Smooth muscle cell (in vitro differentiated cells): Measurements from ENCODE around the gene BCL2L1. TPM values are rescaled to one million over a fixed set of nuclear protein-coding genes. Genes with fewer than 3 reads are reported as not detected.
A peak's percentile ranks its signal among the peaks of the same experiment; 100 is the strongest.

ENCODE experiments used
- DNase-seq: peaks from one replicate; lab custom pipeline; 2025; ENCODE audit not compliant: unreplicated experiment; lab: John Stamatoyannopoulos, UW
- H2AFZ ChIP-seq: fragments of 200-600 bp; sonication (generic); 2 replicates; pipeline ENCODE4 v1.6.0; 2016; ENCODE audit warnings: antibody characterized with exemption, low read depth, mild to moderate bottlenecking
- H3F3A ChIP-seq: fragments of 200-600 bp; sonication (generic); 2 replicates; pipeline ENCODE4 v1.6.0; 2017; ENCODE audit warnings: antibody characterized with exemption, low read depth
- H3K27ac ChIP-seq: fragments of 200-600 bp; sonication (generic); 2 replicates; pipeline ENCODE4 v1.5.1; 2016; ENCODE audit warnings: low read depth, mild to moderate bottlenecking
- H3K27me3 ChIP-seq: fragments of 200-600 bp; sonication (generic); 2 replicates; pipeline ENCODE4 v1.6.1; 2016; ENCODE audit warnings: low read depth, mild to moderate bottlenecking
- H3K36me3 ChIP-seq: fragments of 200-600 bp; sonication (generic); 2 replicates; pipeline ENCODE4 v1.5.1; 2016; ENCODE audit warnings: low read depth
- H3K4me1 ChIP-seq: fragments of 200-600 bp; sonication (generic); 2 replicates; pipeline ENCODE4 v1.5.1; 2016; ENCODE audit warnings: low read depth
- H3K4me2 ChIP-seq: fragments of 200-600 bp; sonication (generic); 2 replicates; pipeline ENCODE4 v1.6.0; 2016; ENCODE audit warnings: mild to moderate bottlenecking
- H3K4me3 ChIP-seq: fragments of 200-600 bp; sonication (generic); 2 replicates; pipeline ENCODE4 v1.5.1; 2016; ENCODE audit warnings: mild to moderate bottlenecking
- H3K79me2 ChIP-seq: fragments of 200-600 bp; sonication (generic); 2 replicates; pipeline ENCODE4 v1.6.0; 2016; ENCODE audit warnings: low read depth, mild to moderate bottlenecking
- H3K9ac ChIP-seq: fragments of 200-600 bp; sonication (generic); 2 replicates; pipeline ENCODE4 v1.6.0; 2016; ENCODE audit warnings: low read depth
- H3K9me3 ChIP-seq: fragments of 200-600 bp; sonication (generic); replicated peaks from 2 replicates; pipeline ENCODE4 v1.5.1; 2016; ENCODE audit warnings: low read depth
- H4K20me1 ChIP-seq: fragments of 200-600 bp; sonication (generic); 2 replicates; pipeline ENCODE4 v1.6.0; 2016; ENCODE audit warnings: low read depth
- WGBS: methylation state at CpG from one replicate; pipeline ENCODE4 v1.1.7; 2016; ENCODE audit warnings: low lambda C conversion rate; 5-methylcytosine and 5-hydroxymethylcytosine counted together
- polyA plus RNA-seq: library from polyadenylated mRNA; unstranded; fragments of >200 nt; fragmentation: Nextera tagmentation; extraction: Ambion mirVana; gene quantifications from 2 replicates; pipeline ENCODE4 v1.2.1, GENCODE V29; 2016
- total RNA-seq: library from RNA; depleted of rRNA; stranded (reverse); fragments of >200 nt; gene quantifications from 2 replicates; pipeline ENCODE4 v1.2.3, GENCODE V29; 2014
- TF ChIP-seq, protein P1 (sequence below): fragments of 200-600 bp; sonication (generic); IDR thresholded peaks from 2 replicates; pipeline ENCODE4 v1.5.1; 2017; ENCODE audit warnings: borderline replicate concordance, mild to moderate bottlenecking, antibody characterized with exemption; ENCODE audit not compliant: insufficient read depth, poor library complexity, severe bottlenecking

The BCL2L1 gene
- total and polyA plus RNA-seq, 2 experiments from 2014 or later: 24.8 to 47.0 TPM

DNA sequence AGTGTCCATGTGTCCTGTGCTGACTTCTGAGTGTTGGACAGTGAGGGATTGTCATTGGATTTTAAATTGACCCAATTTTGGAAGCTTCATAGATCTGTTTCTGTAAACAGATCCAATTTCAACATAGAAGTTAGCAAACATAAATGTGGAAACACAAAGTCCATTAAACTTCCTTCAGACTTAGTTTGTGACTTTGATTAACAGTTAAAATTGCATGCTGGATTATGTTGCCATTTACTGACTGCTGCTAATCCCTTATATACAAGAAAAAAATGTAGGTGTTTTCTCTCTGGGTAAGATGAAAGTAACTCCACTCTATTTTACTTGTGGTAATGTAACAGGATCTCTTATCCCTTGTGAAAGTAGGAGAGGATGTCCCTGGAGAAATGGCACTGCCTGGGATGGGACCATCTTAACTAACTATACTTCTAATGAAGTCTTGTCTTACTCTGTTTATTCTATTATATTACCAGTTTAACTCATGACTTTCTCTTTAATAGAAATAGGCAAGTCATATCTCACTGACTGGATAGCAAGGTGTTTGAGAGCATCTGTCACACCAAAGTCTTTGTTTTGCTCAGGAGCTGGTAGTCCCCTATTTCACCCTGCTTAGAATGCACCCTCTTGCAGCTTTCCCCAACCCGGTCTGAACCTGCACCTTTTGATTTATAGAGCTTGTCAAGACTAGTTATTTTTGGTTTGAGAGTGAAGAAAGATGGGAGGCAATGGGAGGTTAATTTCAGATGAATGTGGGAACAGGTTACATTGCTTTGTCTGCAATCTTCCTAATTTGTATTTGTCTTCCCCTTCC lies 23.6 kb upstream of the BCL2L1 start:
- H3K36me3 ChIP-seq: no peaks in the 10 kb centered on the region
- no peak overlapping the region for H2AFZ ChIP-seq
- no peaks in the 10 kb centered on the region for H3K9me3 ChIP-seq
- DNase-seq: no peak
- 80% methylated on average over 1 of the region's 1 CpG for WGBS
- peaks cover 90% of the 10 kb centered on the region for H3K79me2 ChIP-seq
- H3K4me2 ChIP-seq: no peak overlapping the region
- no peaks in the 10 kb centered on the region for H3K27me3 ChIP-seq
- TF ChIP-seq, protein P1, sequence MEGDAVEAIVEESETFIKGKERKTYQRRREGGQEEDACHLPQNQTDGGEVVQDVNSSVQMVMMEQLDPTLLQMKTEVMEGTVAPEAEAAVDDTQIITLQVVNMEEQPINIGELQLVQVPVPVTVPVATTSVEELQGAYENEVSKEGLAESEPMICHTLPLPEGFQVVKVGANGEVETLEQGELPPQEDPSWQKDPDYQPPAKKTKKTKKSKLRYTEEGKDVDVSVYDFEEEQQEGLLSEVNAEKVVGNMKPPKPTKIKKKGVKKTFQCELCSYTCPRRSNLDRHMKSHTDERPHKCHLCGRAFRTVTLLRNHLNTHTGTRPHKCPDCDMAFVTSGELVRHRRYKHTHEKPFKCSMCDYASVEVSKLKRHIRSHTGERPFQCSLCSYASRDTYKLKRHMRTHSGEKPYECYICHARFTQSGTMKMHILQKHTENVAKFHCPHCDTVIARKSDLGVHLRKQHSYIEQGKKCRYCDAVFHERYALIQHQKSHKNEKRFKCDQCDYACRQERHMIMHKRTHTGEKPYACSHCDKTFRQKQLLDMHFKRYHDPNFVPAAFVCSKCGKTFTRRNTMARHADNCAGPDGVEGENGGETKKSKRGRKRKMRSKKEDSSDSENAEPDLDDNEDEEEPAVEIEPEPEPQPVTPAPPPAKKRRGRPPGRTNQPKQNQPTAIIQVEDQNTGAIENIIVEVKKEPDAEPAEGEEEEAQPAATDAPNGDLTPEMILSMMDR: no peak
- no peak overlapping the region for H3K4me3 ChIP-seq
- H3K27ac ChIP-seq: no peak overlapping the region
- H3K9ac ChIP-seq: no peak overlapping the region
- H4K20me1 ChIP-seq: no peaks in the 10 kb centered on the region
- H3F3A ChIP-seq: no peaks in the 10 kb centered on the region
- H3K4me1 ChIP-seq: no peaks in the 10 kb centered on the region

DNA sequence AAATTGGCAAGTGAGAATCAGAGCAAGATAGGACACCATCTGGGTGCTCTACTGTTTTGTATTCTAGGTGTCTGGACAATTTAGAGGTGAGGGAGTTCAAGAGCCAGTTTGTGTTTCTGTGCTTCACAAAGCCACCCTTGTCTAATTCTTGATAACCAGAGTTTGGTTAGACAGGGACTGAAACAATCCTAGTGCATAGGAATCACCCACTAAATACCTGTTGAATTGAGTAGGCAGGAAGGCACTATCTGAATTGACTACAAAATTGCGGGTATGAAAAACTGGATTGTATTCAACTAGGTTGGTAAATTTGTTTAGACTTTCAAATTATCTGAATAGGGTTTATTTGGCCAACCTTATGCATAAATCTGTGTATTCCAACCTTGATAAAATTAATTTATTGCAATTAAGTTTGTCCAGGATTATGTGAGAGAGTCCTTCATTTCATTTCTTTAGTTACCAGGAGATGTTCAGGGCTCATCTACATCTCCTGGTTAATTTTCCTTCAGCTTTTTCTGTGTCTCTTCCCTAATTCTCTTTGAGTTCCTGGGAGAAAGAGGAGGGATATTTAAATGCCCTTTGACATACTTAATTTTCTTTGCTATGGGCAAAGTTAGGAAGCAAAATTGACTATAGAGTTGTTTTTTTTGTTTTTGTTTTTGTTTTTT lies 18.1 kb upstream of the BCL2L1 start:
- TF ChIP-seq, protein P1: no peak
- Histone ChIP-seq H3K9me3 (no peaks in the 10 kb centered on the region), H4K20me1 (no peaks in the 10 kb centered on the region), H3K4me2 (peak overlapping the region; percentile 94), H3K36me3 (no peaks in the 10 kb centered on the region), H3K9ac (peak overlapping the region; percentile 10), H3K4me1 (peaks cover 11% of the 10 kb centered on the region), H3K27me3 (no peaks in the 10 kb centered on the region), H3K79me2 (peaks cover 61% of the 10 kb centered on the region), H2AFZ (no peak overlapping the region), H3K4me3 (peak overlapping the region; percentile 77), H3K27ac (no peak overlapping the region), H3F3A (no peaks in the 10 kb centered on the region)
- DNase-seq: no peak
- 90% methylated on average over 1 of the region's 1 CpG for WGBS

DNA sequence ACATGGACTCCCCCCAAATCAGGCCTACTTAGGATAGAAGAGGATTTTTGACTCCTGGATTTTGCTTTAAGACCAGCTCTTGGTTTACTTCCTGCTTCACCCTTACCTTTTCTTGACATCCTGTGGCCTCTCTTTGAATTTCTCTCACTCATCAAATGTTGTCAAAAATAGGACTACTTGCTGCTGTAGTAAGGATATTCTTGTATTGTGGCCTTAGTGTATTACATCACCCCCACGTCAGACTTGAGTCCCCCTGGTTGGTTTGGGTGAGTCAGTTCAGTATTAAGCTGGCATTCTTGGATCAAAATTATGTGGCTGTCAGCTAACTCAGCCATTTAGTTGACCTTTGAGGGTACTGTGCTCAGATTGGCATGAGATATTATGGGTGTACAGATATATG lies 17.5 kb upstream of the BCL2L1 start:
- TF ChIP-seq, protein P1: no peak
- no peak for DNase-seq
- Histone ChIP-seq H3F3A (no peaks in the 10 kb centered on the region), H3K9ac (peak overlapping the region; percentile 10), H2AFZ (peak overlapping the region; percentile 93), H3K9me3 (no peaks in the 10 kb centered on the region), H3K27ac (peak overlapping the region; percentile 52), H4K20me1 (no peaks in the 10 kb centered on the region), H3K27me3 (no peaks in the 10 kb centered on the region), H3K79me2 (peaks cover 55% of the 10 kb centered on the region), H3K36me3 (no peaks in the 10 kb centered on the region), H3K4me1 (peaks cover 11% of the 10 kb centered on the region), H3K4me2 (peak overlapping the region; percentile 94), H3K4me3 (peak overlapping the region; percentile 77)
- WGBS: 9% methylated on average over 1 of the region's 1 CpG
